CD4-positive, alpha-beta memory T cell (primary cell): ENCODE measurements around the gene MAGEB17. TPM values are rescaled to one million over a fixed set of nuclear protein-coding genes. Genes with fewer than 3 reads are reported as not detected.
"Not testable (repeated sequence)": the region's sequence is repeated elsewhere in the genome, so short reads cannot be mapped to it uniquely, and the experiment has no call there.

ENCODE experiments used
- CTCF ChIA-PET: fragments of 350-600 bp; sonication (Branson Sonifier 250); formaldehyde crosslinking; loops from one replicate; lab custom pipeline; 2021; ENCODE audit warnings: inconsistent platforms; ENCODE audit not compliant: partially characterized antibody; lab: Charles Lee
- POLR2A ChIA-PET: fragments of 350-600 bp; sonication (Branson Sonifier 250); formaldehyde crosslinking; loops from one replicate; lab custom pipeline; 2021; ENCODE audit not compliant: partially characterized antibody; lab: Charles Lee
- DNase-seq, 5 donors: peaks; one replicate each; pipeline versions ENCODE4 v3.0.0 to v3.0.0-alpha.2; 2020 to 2022; ENCODE audit warnings: mixed read lengths in 1 of 5
- H3K27ac ChIP-seq: one replicate; pipeline ENCODE4 v1.7.0; 2013; ENCODE audit warnings: low read depth, low read length
- H3K27me3 ChIP-seq: 2 replicates; pipeline ENCODE4 v1.7.0; 2013; ENCODE audit warnings: mild to moderate bottlenecking, low read length, moderate library complexity; ENCODE audit not compliant: insufficient read depth
- H3K36me3 ChIP-seq: 2 replicates; pipeline ENCODE4 v1.7.0; 2013; ENCODE audit warnings: mild to moderate bottlenecking, low read length, moderate library complexity; ENCODE audit not compliant: insufficient read depth
- H3K4me1 ChIP-seq: 2 replicates; pipeline ENCODE4 v1.7.0; 2013; ENCODE audit warnings: mild to moderate bottlenecking, low read length, moderate library complexity; ENCODE audit not compliant: insufficient read depth
- H3K4me3 ChIP-seq, 2 donors: one replicate each; pipeline ENCODE4 v1.7.0; 2013; ENCODE audit warnings: low read length in 2 of 2, mild to moderate bottlenecking in 1 of 2
- H3K9me3 ChIP-seq, 2 donors: one replicate each; pipeline ENCODE4 v1.7.0; 2013; ENCODE audit warnings: low read length in 2 of 2, control low read depth in 1 of 2; ENCODE audit not compliant: control insufficient read depth in 1 of 2
- H3K27ac Mint-ChIP-seq, 7 donors: one replicate each; pipeline ENCODE4 v1.8.0; 2020 to 2021; ENCODE audit warnings: mixed read lengths in 7 of 7, mild to moderate bottlenecking in 6 of 7, inconsistent platforms in 3 of 7, moderate library complexity in 3 of 7
- H3K27me3 Mint-ChIP-seq, 2 donors: one replicate each; pipeline ENCODE4 v1.8.0; 2020 to 2021; ENCODE audit warnings: mixed read lengths in 2 of 2
- H3K36me3 Mint-ChIP-seq, 2 donors: one replicate each; pipeline ENCODE4 v1.8.0; 2020 to 2021; ENCODE audit warnings: mixed read lengths in 2 of 2, inconsistent platforms in 1 of 2, mild to moderate bottlenecking in 1 of 2
- H3K4me1 Mint-ChIP-seq, 4 donors: one replicate each; pipeline ENCODE4 v1.8.0; 2020 to 2021; ENCODE audit warnings: mixed read lengths in 4 of 4, mild to moderate bottlenecking in 1 of 4
- H3K4me3 Mint-ChIP-seq, 8 donors: one replicate each; pipeline ENCODE4 v1.8.0; 2020 to 2021; ENCODE audit warnings: mixed read lengths in 8 of 8, mild to moderate bottlenecking in 7 of 8, moderate library complexity in 6 of 8, inconsistent platforms in 3 of 8
- H3K9me3 Mint-ChIP-seq, 8 donors: one replicate each; pipeline ENCODE4 v1.8.0; 2020 to 2021; ENCODE audit warnings: mixed read lengths in 8 of 8, mild to moderate bottlenecking in 5 of 8, inconsistent platforms in 3 of 8, moderate library complexity in 1 of 8
- intact Hi-C: fragments of 100-400 bp; cut with micrococcal nuclease; formaldehyde crosslinking; loops from one replicate; pipeline ENCODE4 v1.15.1; 2023
- polyA plus RNA-seq, 2 donors: library from polyadenylated mRNA; unstranded; fragments of 300-500 nt; fragmentation: Illumina TruSeq; gene quantifications; one replicate each; pipeline ENCODE4 v1.2.3, GENCODE V29; 2021
- total RNA-seq, 2 experiments: library from RNA; stranded (reverse); gene quantifications; one replicate each; pipeline ENCODE4 v1.2.3, GENCODE V29; 2021

MAGEB17 gene
- total and polyA plus RNA-seq, 4 experiments from 2014 or later, result not detected

DNA sequence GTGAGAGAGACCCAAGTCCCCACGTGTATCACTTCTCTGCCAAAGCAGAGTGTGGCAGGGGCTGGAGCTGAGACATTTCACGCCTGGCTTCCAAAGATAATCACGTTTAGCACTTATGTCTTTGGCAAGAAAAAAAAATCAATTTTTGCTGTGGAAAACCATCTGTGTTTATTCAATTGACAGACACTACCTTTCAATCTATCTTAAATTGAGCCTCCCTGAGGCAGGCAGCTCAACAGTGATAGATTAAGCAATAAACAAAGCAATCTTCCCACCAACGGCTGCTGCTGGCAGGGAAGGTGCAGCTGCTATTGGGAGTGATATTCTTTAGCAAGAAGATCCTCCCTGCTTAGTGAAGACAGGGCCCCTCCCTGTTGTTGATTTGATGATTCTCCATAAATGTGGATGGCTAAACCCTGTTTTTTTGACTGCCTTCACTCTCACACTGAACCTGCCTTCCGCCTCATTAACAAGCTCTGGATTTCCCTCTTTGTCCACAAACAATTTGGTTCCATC lies 11.6 kb upstream of the MAGEB17 start:
- Mint-ChIP-seq H3K4me3 (no peak overlapping the region), H3K4me1 (no peaks in the 10 kb centered on the region), H3K9me3 (no peaks in the 10 kb centered on the region), H3K27ac (no peak overlapping the region), H3K27me3 (peaks cover 0 to 6% of the 10 kb centered on the region in 2 donors), H3K36me3 (no peaks in the 10 kb centered on the region)
- ChIA-PET CTCF (no interaction called here), POLR2A (no interaction called here)
- Histone ChIP-seq H3K4me1 (no peaks in the 10 kb centered on the region), H3K36me3 (no peaks in the 10 kb centered on the region), H3K4me3 (no peak overlapping the region), H3K27ac (no peak overlapping the region), H3K27me3 (no peaks in the 10 kb centered on the region), H3K9me3 (no peaks in the 10 kb centered on the region)
- intact Hi-C loops, result no loop called here
- no peak for DNase-seq

DNA sequence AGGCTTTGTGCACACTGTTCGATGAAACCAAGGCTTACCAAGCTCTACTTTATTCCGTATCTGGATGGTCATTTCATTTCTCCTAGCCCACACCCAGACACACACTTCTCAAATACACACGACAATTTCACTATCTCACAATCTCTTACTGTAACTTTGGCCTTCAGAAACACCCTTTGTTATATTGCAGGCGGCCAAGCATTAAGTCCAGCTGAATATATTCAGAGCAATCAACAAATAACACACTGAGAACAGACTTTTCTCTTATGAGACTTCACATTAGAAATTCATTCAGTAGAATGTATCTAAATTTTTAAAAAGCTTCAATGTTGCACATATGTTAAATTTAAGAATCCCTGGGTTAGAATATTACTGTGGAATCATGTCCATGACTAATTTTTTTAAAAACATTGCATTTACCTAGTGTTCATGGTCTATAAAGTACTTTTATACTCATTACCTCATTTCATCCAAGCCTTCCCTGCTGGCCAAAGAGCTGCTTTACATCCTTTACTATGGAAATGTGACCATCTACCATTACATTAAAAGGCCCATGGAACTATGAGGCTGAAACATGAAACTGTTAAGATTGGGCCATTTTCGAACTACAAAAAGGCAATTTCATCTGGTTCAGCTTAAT lies 10.5 kb upstream of the MAGEB17 start:
- Mint-ChIP-seq H3K4me1 (no peaks in the 10 kb centered on the region), H3K9me3 (no peaks in the 10 kb centered on the region), H3K27me3 (peaks cover 0 to 6% of the 10 kb centered on the region in 2 donors), H3K36me3 (no peaks in the 10 kb centered on the region), H3K27ac (no peak overlapping the region), H3K4me3 (no peak overlapping the region)
- no peaks in the 10 kb centered on the region for H3K4me1 ChIP-seq
- no peaks in the 10 kb centered on the region for H3K9me3 ChIP-seq
- no peak for DNase-seq
- no peak overlapping the region for H3K27ac ChIP-seq
- H3K27me3 ChIP-seq, result no peaks in the 10 kb centered on the region
- no peaks in the 10 kb centered on the region for H3K36me3 ChIP-seq
- CTCF ChIA-PET, result no interaction called here
- POLR2A ChIA-PET, result no interaction called here
- intact Hi-C loops, result no loop called here
- no peak overlapping the region for H3K4me3 ChIP-seq

DNA sequence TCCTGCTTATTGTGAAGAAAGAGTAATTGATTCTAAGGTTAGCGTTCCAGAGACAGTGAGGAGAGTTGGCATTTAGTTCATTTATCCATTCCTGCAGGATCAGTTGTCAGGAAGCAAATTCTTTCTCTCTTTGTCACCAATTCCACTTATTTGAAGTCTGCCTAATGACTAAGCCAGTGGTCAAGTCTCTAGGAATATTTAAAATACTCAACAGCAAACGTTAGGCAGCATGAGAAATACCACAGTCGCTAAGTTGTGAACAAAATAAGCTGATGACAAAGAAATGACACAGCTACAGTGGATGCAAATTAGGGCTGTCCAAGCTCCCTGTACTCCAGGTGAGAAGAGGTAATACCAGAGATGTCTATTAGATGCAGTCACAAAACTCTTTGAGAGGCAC lies 6.6 kb upstream of the MAGEB17 start:
- intact Hi-C loops, result no loop called here
- Mint-ChIP-seq H3K36me3 (no peaks in the 10 kb centered on the region), H3K27ac (no peak overlapping the region), H3K9me3 (peaks cover 0 to 1% (median 0%) of the 10 kb centered on the region in 8 donors), H3K4me3 (no peak overlapping the region), H3K4me1 (no peaks in the 10 kb centered on the region), H3K27me3 (peaks cover 0 to 4% of the 10 kb centered on the region in 2 donors)
- CTCF ChIA-PET, result no interaction called here
- no peaks in the 10 kb centered on the region for H3K4me1 ChIP-seq
- POLR2A ChIA-PET, result no interaction called here
- no peaks in the 10 kb centered on the region for H3K36me3 ChIP-seq
- no peak overlapping the region for H3K4me3 ChIP-seq
- no peaks in the 10 kb centered on the region for H3K9me3 ChIP-seq
- DNase-seq, result no peak
- no peak overlapping the region for H3K27ac ChIP-seq
- H3K27me3 ChIP-seq, result no peaks in the 10 kb centered on the region

DNA sequence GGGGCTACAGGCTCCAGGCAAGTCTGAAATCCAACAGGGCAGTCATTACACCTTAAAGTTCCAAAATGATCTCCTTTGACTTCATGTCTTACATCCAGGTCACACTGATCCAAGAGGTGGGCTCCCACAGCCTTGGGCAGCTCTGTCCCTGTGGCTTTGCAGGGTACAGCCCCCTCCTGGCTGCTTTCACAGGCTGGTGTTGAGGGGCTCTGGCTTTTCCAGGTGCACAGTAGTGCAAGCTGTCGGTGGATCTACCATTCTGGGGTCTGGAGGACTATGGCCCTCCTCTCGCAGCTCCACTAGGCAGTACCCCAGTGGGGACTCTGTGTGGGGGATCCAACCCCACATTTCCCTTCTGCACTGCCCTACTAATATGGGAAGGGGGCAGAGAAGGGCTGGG lies 6.1 kb upstream of the MAGEB17 start:
- H3K4me3 Mint-ChIP-seq, result not testable (repeated sequence)

DNA sequence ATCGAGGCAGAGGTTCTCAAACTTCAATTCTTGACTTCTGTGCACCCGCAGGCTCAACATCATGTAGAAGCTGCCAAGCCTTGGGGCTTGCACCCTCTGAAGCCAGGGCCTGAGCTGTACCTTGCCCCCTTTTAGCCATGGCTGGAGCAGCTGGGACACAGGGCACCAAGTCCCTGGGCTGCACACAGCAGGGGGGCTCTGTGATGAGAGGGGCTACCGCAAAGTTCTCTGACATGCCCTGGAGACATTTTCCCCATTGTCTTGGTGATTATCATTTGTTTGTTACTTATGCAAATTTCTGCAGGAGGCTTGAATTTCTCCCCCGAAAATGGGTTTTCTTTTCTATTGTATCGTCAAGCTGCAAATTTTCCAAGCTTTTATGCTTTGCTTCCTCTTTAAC lies 4.9 kb upstream of the MAGEB17 start:
- DNase-seq, result no peak
- H3K4me1 ChIP-seq, result no peaks in the 10 kb centered on the region
- Mint-ChIP-seq H3K4me3 (no peak overlapping the region), H3K36me3 (no peaks in the 10 kb centered on the region), H3K4me1 (no peaks in the 10 kb centered on the region), H3K27me3 (peaks cover 0 to 5% of the 10 kb centered on the region in 2 donors), H3K9me3 (peaks cover 0 to 1% (median 0%) of the 10 kb centered on the region in 8 donors), H3K27ac (no peak overlapping the region)
- intact Hi-C loops, result no loop called here
- no peaks in the 10 kb centered on the region for H3K36me3 ChIP-seq
- ChIA-PET POLR2A (interaction anchor here (0.7 kb wide), 1 partner anchor 494 kb away, joined by 3 read pairs; no protein-coding TSS in a partner anchor), CTCF (no interaction called here)
- H3K27me3 ChIP-seq, result no peaks in the 10 kb centered on the region
- H3K4me3 ChIP-seq, result no peak overlapping the region
- no peak overlapping the region for H3K27ac ChIP-seq
- H3K9me3 ChIP-seq, result no peaks in the 10 kb centered on the region

More for the DNA sequence above, 6.1 kb upstream of the MAGEB17 start:
- H3K27ac Mint-ChIP-seq, H3K27ac ChIP-seq, H3K36me3 ChIP-seq, H3K4me1 Mint-ChIP-seq, intact Hi-C loops, H3K9me3 ChIP-seq, DNase-seq, H3K27me3 Mint-ChIP-seq, CTCF ChIA-PET, H3K36me3 Mint-ChIP-seq, H3K27me3 ChIP-seq, POLR2A ChIA-PET, H3K4me3 ChIP-seq, H3K9me3 Mint-ChIP-seq, H3K4me1 ChIP-seq: not testable (repeated sequence)

DNA sequence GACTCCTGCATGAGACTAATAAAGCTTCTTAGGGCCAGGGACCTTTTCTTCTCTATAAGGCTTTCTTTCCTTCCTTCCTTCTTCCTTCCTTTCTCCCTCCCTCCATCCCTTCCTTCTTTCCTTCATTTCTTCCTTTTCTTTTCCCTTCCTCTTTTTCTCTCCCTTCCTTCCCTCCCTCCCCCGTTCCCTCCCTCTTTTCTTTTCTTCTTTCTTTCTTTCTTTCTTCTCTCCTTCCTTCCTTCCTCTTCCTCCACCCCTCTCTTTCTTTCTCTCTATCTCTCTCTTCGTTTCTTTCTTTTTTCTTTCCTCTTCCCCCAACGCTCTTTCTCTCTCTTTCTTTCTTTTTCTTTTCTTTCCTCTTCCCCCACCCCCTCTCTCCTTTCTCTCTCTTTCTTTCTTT lies 2.5 kb upstream of the MAGEB17 start:
- DNase-seq, result no peak
- no peaks in the 10 kb centered on the region for H3K9me3 ChIP-seq
- intact Hi-C loops, result no loop called here
- no peak overlapping the region for H3K4me3 ChIP-seq
- Mint-ChIP-seq H3K36me3 (no peaks in the 10 kb centered on the region), H3K27me3 (peaks cover 0 to 5% of the 10 kb centered on the region in 2 donors), H3K4me1 (no peaks in the 10 kb centered on the region), H3K9me3 (peaks cover 0 to 1% (median 0%) of the 10 kb centered on the region in 8 donors), H3K27ac (no peak overlapping the region), H3K4me3 (peak overlapping the region in 1 of 8 donors; percentile 10)
- ChIA-PET POLR2A (no interaction called here), CTCF (no interaction called here)
- H3K4me1 ChIP-seq, result no peaks in the 10 kb centered on the region
- H3K27me3 ChIP-seq, result no peaks in the 10 kb centered on the region
- no peaks in the 10 kb centered on the region for H3K36me3 ChIP-seq
- no peak overlapping the region for H3K27ac ChIP-seq

DNA sequence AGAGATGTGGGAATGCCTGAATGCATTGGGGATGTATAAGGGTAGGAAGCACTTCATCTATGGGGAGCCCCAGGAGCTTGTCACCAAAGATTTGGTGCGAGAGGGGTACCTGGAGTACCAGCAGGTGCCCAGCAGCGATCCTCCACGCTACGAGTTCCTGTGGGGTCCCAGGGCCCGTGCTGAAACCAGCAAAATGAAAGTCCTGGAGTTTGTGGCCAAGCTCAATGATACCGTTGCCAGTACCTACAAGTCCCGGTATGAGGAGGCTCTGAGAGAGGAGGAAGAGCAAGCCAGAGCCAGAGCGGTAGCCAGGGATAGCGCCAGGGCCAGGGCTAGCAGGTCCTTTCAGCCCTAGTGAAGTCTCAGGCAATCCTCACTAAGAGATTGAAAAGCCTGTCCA lies 3.8 kb downstream of the MAGEB17 start:
- H3K27me3 Mint-ChIP-seq, result peaks cover 1 to 4% of the 10 kb centered on the region in 2 donors
- H3K36me3 Mint-ChIP-seq, result no peaks in the 10 kb centered on the region
- no peaks in the 10 kb centered on the region for H3K36me3 ChIP-seq
- no peaks in the 10 kb centered on the region for H3K9me3 ChIP-seq
- intact Hi-C loops, result no loop called here
- H3K4me3 ChIP-seq, result no peak overlapping the region
- H3K9me3 Mint-ChIP-seq, result no peaks in the 10 kb centered on the region
- no peak overlapping the region for H3K27ac ChIP-seq
- no peaks in the 10 kb centered on the region for H3K4me1 Mint-ChIP-seq
- no peak for DNase-seq
- H3K4me1 ChIP-seq, result no peaks in the 10 kb centered on the region
- ChIA-PET CTCF (no interaction called here), POLR2A (no interaction called here)
- H3K4me3 Mint-ChIP-seq, result no peak overlapping the region
- no peaks in the 10 kb centered on the region for H3K27me3 ChIP-seq
- H3K27ac Mint-ChIP-seq, result no peak overlapping the region
